ENCODE data around the gene MACROH2A2.
A peak's percentile ranks its signal among the peaks of the same experiment; 100 is the strongest.
"Not testable (repeated sequence)": the region's sequence is repeated elsewhere in the genome, so short reads cannot be mapped to it uniquely, and the experiment has no call there.

MACROH2A2 gene

GRCh38 chr10:70068925-70069324, 16.3 kb downstream of the MACROH2A2 start:
- no peak for DNase-seq (ENCODE audit: low spot score)

GRCh38 chr10:70069346-70069745, 16.7 kb downstream of the MACROH2A2 start:
- DNase-seq (ENCODE audit: low spot score) = no peak

GRCh38 chr10:70070834-70071233, 18.2 kb downstream of the MACROH2A2 start:
- DNase-seq (ENCODE audit: low spot score) = no peak

GRCh38 chr10:70074165-70074564, 21.5 kb downstream of the MACROH2A2 start:
- no peak for DNase-seq (ENCODE audit: low spot score)

GRCh38 chr10:70074971-70075370, 22.3 kb downstream of the MACROH2A2 start:
- no peak for DNase-seq (ENCODE audit: low spot score)

- no peak for DNase-seq (ENCODE audit: low spot score)
These were observed 25.7 kb downstream of the MACROH2A2 start for GRCh38 chr10:70078329-70078728.

- DNase-seq (ENCODE audit: low spot score) = no peak
These were observed 26.3 kb downstream of the MACROH2A2 start for GRCh38 chr10:70078937-70079336.

GRCh38 chr10:70080789-70081188, 28.1 kb downstream of the MACROH2A2 start:
- DNase-seq (ENCODE audit: low spot score) = not testable (repeated sequence)

- DNase-seq (ENCODE audit: low spot score) = no peak
These were observed 31.5 kb downstream of the MACROH2A2 start for GRCh38 chr10:70084189-70084588.

GRCh38 chr10:70085975-70086613, 33.4 kb downstream of the MACROH2A2 start:
- no peak for DNase-seq (ENCODE audit: low spot score)

GRCh38 chr10:70087616-70088307, 35.1 kb downstream of the MACROH2A2 start:
- DNase-seq (ENCODE audit: low spot score) = peak; percentile 36

- no peak for DNase-seq (ENCODE audit: low spot score)
These were observed 35.7 kb downstream of the MACROH2A2 start for GRCh38 chr10:70088308-70088698.

- no peak for DNase-seq (ENCODE audit: low spot score)
These were observed 37.4 kb downstream of the MACROH2A2 start for GRCh38 chr10:70090013-70090412.

GRCh38 chr10:70090951-70091350, 38.3 kb downstream of the MACROH2A2 start:
- DNase-seq (ENCODE audit: low spot score) = no peak

GRCh38 chr10:70092389-70092718, 39.7 kb downstream of the MACROH2A2 start:
- DNase-seq (ENCODE audit: low spot score) = no peak

- DNase-seq (ENCODE audit: low spot score) = no peak
These were observed 40.8 kb downstream of the MACROH2A2 start for GRCh38 chr10:70093335-70093944.

- DNase-seq (ENCODE audit: low spot score) = no peak
These were observed 41.6 kb downstream of the MACROH2A2 start for GRCh38 chr10:70094250-70094649.

GRCh38 chr10:70096016-70096704, 43.5 kb downstream of the MACROH2A2 start:
- DNase-seq (ENCODE audit: low spot score) = no peak

GRCh38 chr10:70096705-70097420, 44.2 kb downstream of the MACROH2A2 start:
- no peak for DNase-seq (ENCODE audit: low spot score)

GRCh38 chr10:70097459-70097858, 44.8 kb downstream of the MACROH2A2 start:
- no peak for DNase-seq (ENCODE audit: low spot score)

- no peak for DNase-seq (ENCODE audit: low spot score)
These were observed 45.6 kb downstream of the MACROH2A2 start for GRCh38 chr10:70098271-70098670.

GRCh38 chr10:70101068-70101562, 48.5 kb downstream of the MACROH2A2 start:
- DNase-seq (ENCODE audit: low spot score) = not testable (repeated sequence)

Measured in GM03348 (cell line).